SU-DHL-6 (cell line): ENCODE results near the gene KRTAP9-1.
"Not testable (repeated sequence)": the region's sequence is repeated elsewhere in the genome, so short reads cannot be mapped to it uniquely, and the experiment has no call there.

Experiments used
- H2AFZ ChIP-seq: fragments of 200-600 bp; sonication (generic); 2 replicates; pipeline ENCODE4 v1.6.1; 2014; ENCODE audit warnings: low read depth, mild to moderate bottlenecking, moderate library complexity, mixed read lengths, antibody characterized with exemption, low read length; ENCODE audit not compliant: severe bottlenecking
- H3F3A ChIP-seq: fragments of 200-600 bp; shearing (Covaris generic); 2 replicates; pipeline ENCODE4 v1.6.0; 2016; ENCODE audit warnings: antibody characterized with exemption, mild to moderate bottlenecking; ENCODE audit not compliant: insufficient read depth
- H3K27ac ChIP-seq: fragments of 200-600 bp; sonication (generic); 2 replicates; pipeline ENCODE4 v1.5.1; 2016; ENCODE audit warnings: low read depth, mild to moderate bottlenecking, low read length, moderate library complexity, mixed read lengths
- H3K27me3 ChIP-seq: fragments of 200-600 bp; sonication (generic), shearing (Covaris generic); 2 replicates; pipeline ENCODE4 v1.6.0; 2014; ENCODE audit warnings: mild to moderate bottlenecking, low read length
- H3K36me3 ChIP-seq: fragments of 200-600 bp; sonication (generic); 2 replicates; pipeline ENCODE4 v1.6.1; 2014; ENCODE audit warnings: mild to moderate bottlenecking, low read length, mixed read lengths
- H3K4me2 ChIP-seq: fragments of 300-600, 200-600 bp; shearing (Covaris generic), sonication (generic); 2 replicates; pipeline ENCODE4 v1.6.0; 2014; ENCODE audit warnings: low read length, low read depth, mild to moderate bottlenecking; ENCODE audit not compliant: poor library complexity, severe bottlenecking
- H3K4me3 ChIP-seq: fragments of 200-600 bp; sonication (generic); 2 replicates; pipeline ENCODE4 v1.5.1; 2014; ENCODE audit warnings: antibody characterized with exemption, low read length, mild to moderate bottlenecking, mixed read lengths; ENCODE audit not compliant: insufficient read depth, poor library complexity, severe bottlenecking
- H3K79me2 ChIP-seq: fragments of 200-600 bp; sonication (generic); 2 replicates; pipeline ENCODE4 v1.6.1; 2014; ENCODE audit warnings: mild to moderate bottlenecking, low read length, moderate library complexity; ENCODE audit not compliant: insufficient read depth
- H3K9ac ChIP-seq: fragments of 200-600 bp; sonication (generic); 2 replicates; pipeline ENCODE4 v1.7.0; 2014; ENCODE audit warnings: mild to moderate bottlenecking, low read length
- H3K9me2 ChIP-seq: fragments of 200-600 bp; sonication (generic); replicated peaks from 2 replicates; pipeline ENCODE4 v1.6.1; 2014; ENCODE audit warnings: low read length; ENCODE audit not compliant: insufficient read depth
- H3K9me3 ChIP-seq: fragments of 200-600 bp; sonication (generic); 2 replicates; pipeline ENCODE4 v1.6.1; 2014; ENCODE audit warnings: low read length, mixed read lengths; ENCODE audit not compliant: insufficient read depth
- H4K20me1 ChIP-seq: fragments of 200-600 bp; sonication (generic); 2 replicates; pipeline ENCODE4 v1.6.1; 2014; ENCODE audit warnings: low read depth, mild to moderate bottlenecking, antibody characterized with exemption, low read length, moderate library complexity, mixed read lengths
- EZH2phosphoT487 ChIP-seq: fragments of 200-600 bp; sonication (generic), shearing (Covaris generic); conservative IDR thresholded peaks from 2 replicates; pipeline ENCODE4 v1.6.1; 2018; ENCODE audit warnings: mild to moderate bottlenecking, antibody characterized with exemption, low read length, moderate library complexity, mixed read lengths
- TF ChIP-seq, protein P1 (sequence below): fragments of 200-600 bp; sonication (generic); IDR thresholded peaks from one replicate; pipeline ENCODE4 v1.5.1; 2017; ENCODE audit warnings: antibody characterized with exemption, mild to moderate bottlenecking, low read length, moderate library complexity; ENCODE audit not compliant: insufficient read depth, poor library complexity, severe bottlenecking

The KRTAP9-1 gene

DNA sequence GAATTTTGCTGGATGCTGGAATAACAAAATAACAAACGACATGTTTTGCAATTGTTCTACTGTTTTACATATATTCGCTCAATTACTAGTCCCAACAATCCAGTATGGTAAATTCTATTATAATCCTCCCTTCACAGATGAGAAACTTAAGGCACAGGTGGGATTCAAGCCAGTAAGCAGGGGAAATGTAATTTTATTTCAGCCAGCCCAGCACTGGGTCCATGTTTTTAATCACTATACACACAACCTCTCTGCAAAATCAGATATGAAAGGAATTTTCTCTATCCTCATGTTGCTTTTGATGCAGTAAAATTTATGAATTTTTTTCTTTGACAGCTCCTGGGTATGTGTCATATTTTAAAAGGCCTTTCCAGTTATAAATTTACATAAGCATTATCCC, 44.4 kb upstream of the KRTAP9-1 start:
- TF ChIP-seq, protein P1, sequence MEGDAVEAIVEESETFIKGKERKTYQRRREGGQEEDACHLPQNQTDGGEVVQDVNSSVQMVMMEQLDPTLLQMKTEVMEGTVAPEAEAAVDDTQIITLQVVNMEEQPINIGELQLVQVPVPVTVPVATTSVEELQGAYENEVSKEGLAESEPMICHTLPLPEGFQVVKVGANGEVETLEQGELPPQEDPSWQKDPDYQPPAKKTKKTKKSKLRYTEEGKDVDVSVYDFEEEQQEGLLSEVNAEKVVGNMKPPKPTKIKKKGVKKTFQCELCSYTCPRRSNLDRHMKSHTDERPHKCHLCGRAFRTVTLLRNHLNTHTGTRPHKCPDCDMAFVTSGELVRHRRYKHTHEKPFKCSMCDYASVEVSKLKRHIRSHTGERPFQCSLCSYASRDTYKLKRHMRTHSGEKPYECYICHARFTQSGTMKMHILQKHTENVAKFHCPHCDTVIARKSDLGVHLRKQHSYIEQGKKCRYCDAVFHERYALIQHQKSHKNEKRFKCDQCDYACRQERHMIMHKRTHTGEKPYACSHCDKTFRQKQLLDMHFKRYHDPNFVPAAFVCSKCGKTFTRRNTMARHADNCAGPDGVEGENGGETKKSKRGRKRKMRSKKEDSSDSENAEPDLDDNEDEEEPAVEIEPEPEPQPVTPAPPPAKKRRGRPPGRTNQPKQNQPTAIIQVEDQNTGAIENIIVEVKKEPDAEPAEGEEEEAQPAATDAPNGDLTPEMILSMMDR = no peak
- no peak for TF ChIP-seq EZH2phosphoT487
- H2AFZ ChIP-seq = no peak overlapping the region
- no peaks in the 10 kb centered on the region for H3K9me2 ChIP-seq
- no peak overlapping the region for H3K4me3 ChIP-seq
- no peaks in the 10 kb centered on the region for H3F3A ChIP-seq
- peaks cover 17% of the 10 kb centered on the region for H3K9me3 ChIP-seq
- H3K27ac ChIP-seq = no peak overlapping the region
- H4K20me1 ChIP-seq = no peaks in the 10 kb centered on the region
- no peaks in the 10 kb centered on the region; the same call in 1 of the 2 replicates for H3K27me3 ChIP-seq
- no peaks in the 10 kb centered on the region for H3K79me2 ChIP-seq
- no peak overlapping the region for H3K9ac ChIP-seq
- no peak overlapping the region for H3K4me2 ChIP-seq
- no peaks in the 10 kb centered on the region for H3K36me3 ChIP-seq

DNA sequence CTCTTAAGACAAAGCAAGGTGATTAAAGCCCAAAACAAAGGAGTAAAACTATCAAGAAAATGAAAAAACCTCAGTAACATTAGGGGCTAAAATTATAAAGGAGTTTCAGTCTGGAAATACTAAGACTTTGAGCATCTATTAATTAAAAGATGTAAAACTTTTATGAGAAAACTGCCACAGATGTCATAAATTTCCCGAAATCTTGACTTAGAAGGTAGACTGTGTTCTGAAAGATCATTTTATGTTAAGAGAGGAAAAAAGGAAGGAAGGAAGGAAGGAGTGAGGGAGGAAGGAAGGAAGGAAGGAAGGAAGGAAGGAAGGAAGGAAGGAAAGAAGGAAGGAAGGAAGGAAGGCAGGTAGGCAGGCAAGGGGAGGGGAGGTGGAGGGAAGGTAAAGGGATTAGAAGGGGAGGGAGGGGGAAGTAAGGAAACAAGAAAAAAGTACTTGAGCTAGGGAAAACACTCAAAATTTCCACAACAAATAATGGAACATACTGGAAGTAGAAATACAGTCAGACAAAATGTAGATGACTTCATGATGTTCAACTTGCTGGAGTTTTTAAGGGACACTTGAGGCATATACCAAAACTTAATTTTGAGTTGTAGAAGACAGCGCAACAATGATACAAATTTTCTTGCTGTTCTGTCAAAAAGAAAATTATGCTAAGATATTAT, 42.0 kb upstream of the KRTAP9-1 start:
- no peaks in the 10 kb centered on the region for H3K36me3 ChIP-seq
- no peaks in the 10 kb centered on the region for H4K20me1 ChIP-seq
- no peaks in the 10 kb centered on the region; the same call in 1 of the 2 replicates for H3K27me3 ChIP-seq
- H2AFZ ChIP-seq = no peak overlapping the region
- no peak overlapping the region for H3K9ac ChIP-seq
- no peaks in the 10 kb centered on the region for H3K79me2 ChIP-seq
- H3K9me2 ChIP-seq = no peaks in the 10 kb centered on the region
- H3F3A ChIP-seq = no peaks in the 10 kb centered on the region
- no peak for TF ChIP-seq EZH2phosphoT487
- TF ChIP-seq, protein P1 = no peak
- H3K4me3 ChIP-seq = no peak overlapping the region
- no peak overlapping the region for H3K27ac ChIP-seq
- H3K9me3 ChIP-seq = peaks cover 7% of the 10 kb centered on the region; the same call in 1 of the 2 replicates
- no peak overlapping the region for H3K4me2 ChIP-seq

DNA sequence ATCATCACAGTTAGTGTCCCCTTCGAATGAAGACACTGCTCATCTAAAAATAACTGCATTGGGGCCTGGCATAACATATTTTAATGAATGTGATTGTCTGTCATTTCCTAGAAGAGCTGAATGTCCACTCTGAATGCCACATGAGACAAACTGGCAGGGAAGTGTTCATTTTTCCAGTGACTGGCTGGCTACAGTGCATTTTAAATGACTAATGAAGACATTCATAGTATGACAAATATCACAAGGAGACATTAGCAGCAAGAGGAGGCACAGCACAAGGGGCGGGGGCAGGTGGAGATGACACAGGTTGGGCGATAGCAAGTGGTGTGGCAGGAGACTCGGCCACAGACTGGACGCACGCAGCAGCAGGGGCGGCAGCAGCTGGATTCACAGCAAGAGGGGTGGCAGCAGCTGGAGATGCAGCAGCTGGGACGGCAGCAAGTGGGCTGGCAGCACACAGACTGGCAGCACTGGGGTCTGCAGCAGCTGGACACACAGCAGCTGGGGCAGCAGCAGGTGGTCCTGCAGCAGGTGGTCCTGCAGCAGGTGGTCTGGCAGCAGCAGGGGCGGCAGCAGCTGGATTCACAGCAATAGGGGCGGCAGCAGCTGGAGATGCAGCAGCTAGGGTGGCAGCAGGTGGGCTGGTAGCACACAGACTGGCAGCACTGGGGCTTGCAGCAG, 40.6 kb upstream of the KRTAP9-1 start:
- not testable (repeated sequence) for H3K4me2 ChIP-seq, H3K79me2 ChIP-seq, H3K27me3 ChIP-seq, H3K9ac ChIP-seq, H2AFZ ChIP-seq, H3F3A ChIP-seq, H4K20me1 ChIP-seq, H3K36me3 ChIP-seq, H3K9me3 ChIP-seq, H3K9me2 ChIP-seq, H3K27ac ChIP-seq, H3K4me3 ChIP-seq

DNA sequence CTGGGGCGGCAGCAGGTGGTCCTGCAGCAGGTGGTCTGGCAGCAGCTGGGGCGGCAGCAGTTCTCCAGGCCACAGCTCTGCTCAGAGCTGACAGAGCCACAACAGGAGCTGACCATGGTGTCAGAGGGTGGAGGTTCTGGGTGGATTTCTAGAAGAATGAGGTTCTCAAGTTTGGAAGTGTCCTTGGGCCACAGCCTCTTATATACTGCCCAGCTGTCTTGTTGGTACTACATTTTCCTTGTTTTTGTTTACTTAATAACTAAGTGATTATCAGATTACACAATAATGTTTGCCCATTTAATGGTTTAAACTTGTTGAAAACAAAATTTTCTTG, 40.1 kb upstream of the KRTAP9-1 start, which contains the start of gene KRTAP4-5:
Gene KRTAP4-5, minus strand, starts transcription at position 174 of the 334 bp plus-strand sequence. Its CDS starts 58 bp downstream, at position 116.
- no peak within 1 kb of the TSS for H2AFZ ChIP-seq
- no peak within 1 kb of the TSS for H3K27ac ChIP-seq
- TF ChIP-seq EZH2phosphoT487 = no peak
- TF ChIP-seq, protein P1 = no peak
- H3K79me2 ChIP-seq = no peaks in the 10 kb centered on the region
- no peaks in the 10 kb centered on the region for H3K9me3 ChIP-seq
- no peak within 1 kb of the TSS for H3K4me2 ChIP-seq
- H3K36me3 ChIP-seq = no peaks in the 10 kb centered on the region
- no peak within 1 kb of the TSS for H3K4me3 ChIP-seq
- no peak within 1 kb of the TSS for H3K9ac ChIP-seq
- H3F3A ChIP-seq = no peaks in the 10 kb centered on the region
- no peaks in the 10 kb centered on the region; the same call in 1 of the 2 replicates for H3K27me3 ChIP-seq
- H4K20me1 ChIP-seq = no peaks in the 10 kb centered on the region
- no peaks in the 10 kb centered on the region for H3K9me2 ChIP-seq
